NCI-H345 treated with DMSO at 0.1 percent for 48 hours (cell line): ENCODE measurements around the gene TRIM8.

ENCODE experiments used
- DNase-seq: peaks from one replicate; lab custom pipeline; 2025; ENCODE audit not compliant: unreplicated experiment; lab: John Stamatoyannopoulos, UW

The TRIM8 gene

GRCh38 chr10:102669206-102670064 lies 25.2 kb downstream of the TRIM8 start:
- DNase-seq: no peak

GRCh38 chr10:102670065-102670670 lies 25.9 kb downstream of the TRIM8 start:
- no peak for DNase-seq

DNA sequence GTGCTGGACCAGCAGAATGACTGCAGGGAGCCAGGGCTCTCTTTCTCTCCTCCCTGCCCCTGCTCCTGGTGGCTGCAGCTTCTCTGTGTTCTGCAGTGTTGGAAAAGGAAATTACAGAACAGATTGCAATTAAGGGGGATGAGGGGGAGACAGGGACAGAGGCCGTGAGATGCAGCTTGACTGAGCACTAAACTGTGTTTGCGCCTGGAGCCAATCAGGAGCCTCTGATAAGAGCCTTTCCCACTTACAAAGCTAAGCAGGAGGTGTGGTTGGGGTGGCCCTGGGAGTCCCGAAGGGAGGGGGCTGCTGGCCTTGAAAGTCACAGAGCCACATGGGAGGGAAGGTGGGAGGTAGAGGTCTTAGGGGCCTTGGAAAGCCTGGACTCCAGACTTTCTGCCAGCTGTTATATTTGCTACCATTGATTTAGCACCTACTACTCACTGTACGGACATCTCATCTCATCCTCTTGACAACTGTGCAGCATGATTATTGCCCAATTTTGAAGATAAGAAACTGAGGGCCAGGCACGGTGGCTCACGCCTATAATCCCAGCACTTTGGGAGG lies 26.7 kb downstream of the TRIM8 start:
- DNase-seq: no peak

- no peak for DNase-seq
These were observed 29.0 kb downstream of the TRIM8 start for GRCh38 chr10:102673236-102673818.

DNA sequence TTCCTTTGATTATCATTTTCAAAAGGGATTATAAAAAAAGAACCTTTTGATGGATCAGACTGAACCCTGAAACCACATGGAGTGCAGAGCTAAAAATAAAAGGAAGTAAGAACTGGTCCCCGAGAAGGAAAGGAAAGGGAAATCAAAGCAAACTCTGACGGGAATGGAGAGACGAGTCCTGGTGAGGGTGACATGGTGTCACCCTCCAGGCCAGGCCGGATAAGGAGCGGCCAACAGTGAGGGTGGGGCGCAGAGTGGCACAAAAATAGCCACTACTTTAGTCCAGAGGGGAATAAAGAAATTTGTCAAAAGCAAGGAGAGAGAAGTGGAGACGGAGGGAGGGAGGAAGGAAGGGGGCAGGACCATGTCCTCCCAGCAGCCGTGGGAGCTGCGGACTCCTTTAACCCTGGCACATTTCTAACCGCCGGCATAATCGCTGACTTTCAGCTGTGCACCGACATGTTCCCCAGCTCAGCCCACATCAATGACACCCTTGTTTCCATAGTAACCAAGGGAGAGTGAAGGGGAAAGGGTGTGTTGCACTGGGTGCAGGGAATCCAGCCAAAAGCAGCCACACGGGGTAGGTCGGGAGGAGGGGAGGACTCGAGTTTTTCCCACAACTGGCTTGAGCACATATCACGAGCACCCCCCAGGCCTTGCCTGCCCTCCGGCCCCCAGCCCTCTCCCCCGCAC lies 29.7 kb downstream of the TRIM8 start:
- no peak for DNase-seq

- DNase-seq: no peak
These were observed 30.3 kb downstream of the TRIM8 start for GRCh38 chr10:102674566-102674965.

- DNase-seq: no peak
These were observed 30.9 kb downstream of the TRIM8 start for GRCh38 chr10:102675011-102675665.

- no peak for DNase-seq
These were observed 31.6 kb downstream of the TRIM8 start for GRCh38 chr10:102675666-102676533.

DNA sequence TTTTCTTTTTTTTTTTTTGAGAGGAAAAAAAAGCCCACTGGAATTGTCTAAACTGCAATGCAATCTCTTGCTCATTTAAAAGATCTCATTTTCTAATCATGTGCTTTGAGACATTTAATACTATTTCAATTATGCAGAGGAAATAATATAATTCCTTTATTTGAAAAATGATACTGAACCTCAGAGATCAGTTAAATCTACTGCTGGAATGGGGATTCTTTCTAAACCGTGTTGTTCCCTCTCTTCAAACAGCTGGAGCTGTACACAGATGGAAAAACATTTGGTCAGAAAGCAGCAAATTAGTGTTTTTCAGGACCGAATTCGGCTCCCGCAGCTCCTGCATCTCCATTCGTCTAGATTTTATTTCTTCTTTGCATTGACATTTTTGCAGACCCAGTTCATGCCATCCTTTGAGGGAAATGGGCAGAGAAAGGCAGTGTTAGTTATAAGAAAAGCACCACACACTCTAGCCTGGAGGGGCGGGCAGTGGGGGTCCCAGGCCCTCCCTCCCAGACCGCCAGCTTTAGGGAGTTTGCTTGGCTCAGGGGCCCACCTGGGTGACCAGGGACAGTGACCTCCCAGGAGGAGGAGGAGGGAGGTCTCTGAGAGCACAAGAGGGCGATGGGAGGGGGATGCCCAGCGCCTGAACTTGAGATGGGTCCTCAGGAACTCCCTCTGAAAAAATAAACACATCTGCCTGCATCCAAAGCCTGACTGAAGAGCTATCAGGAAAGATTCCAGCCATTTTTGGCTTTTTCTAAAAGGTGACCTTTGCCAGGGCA lies 32.4 kb downstream of the TRIM8 start:
- no peak for DNase-seq

DNA sequence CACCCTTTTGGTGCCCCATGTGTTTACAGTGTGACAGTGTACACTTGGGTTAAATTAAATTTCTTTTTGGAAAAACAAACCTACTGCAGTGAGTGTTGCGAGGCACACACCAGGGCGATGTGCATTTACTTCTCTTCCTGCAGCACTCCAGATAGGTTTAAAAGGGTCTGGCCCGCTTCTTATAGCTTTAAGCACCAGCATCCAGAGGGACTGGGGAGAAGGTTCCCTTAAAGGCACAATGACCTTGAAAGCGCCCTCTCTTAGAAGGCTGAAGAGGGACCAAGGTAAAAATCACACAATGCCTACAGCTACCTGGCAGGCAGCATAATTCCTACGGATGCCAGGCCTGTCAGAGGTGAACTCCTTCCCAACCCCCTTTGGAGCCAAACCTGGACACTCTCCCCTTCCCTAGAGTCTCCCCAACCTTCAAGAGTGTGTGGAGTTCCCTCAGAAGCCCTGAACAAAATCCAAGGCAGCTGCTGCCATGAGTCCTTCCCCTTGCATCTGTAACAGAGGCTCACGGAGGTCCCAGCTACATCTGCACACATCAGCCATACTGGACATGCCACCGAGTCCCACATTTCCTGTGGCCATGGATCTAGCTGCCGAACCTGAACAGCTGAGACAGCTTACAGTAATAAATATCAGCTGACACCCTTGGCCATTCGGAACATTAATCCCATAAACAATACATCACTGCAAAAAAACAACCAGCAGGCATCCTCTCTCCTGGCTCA lies 33.2 kb downstream of the TRIM8 start:
- no peak for DNase-seq

DNA sequence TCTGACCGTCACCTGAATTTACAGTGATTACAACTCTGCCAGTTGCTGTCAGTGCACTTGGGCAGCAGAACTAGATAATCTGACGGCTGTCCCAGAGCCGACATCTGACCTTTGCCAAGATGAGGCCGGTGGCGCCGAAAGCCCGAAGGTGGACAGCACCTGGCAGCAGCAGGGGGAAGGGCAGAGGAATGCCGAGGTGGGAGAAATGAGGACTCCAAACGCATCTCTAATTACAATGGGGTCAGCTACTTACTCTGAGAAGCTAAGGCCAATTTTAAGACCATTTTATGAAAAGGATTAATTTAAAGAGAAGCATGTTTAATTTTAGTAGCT lies 33.8 kb downstream of the TRIM8 start:
- DNase-seq: no peak

DNA sequence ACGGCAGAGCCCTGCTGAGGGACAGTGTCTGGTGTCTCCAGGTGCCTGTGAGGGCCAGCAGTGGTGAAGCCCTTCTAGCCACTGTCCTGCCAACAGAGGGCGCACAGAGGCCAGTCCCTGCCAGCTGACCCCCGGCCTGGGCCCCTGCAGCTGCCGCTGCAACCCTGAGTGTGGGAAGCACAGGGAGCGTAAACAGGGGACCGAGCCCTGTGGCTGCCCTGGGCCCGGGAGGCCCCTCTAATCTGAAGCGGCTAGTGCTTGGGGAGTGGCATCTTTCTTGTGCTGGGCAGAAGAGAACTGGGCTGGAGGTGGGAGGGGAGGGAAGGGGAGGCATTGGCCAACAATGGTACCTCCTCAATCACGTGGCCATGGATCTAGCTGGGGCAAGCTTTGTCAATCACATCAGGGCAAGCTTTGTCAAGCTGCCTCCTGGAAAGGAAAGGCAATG lies 34.6 kb downstream of the TRIM8 start:
- peak; percentile 48 for DNase-seq

- DNase-seq: no peak
These were observed 35.3 kb downstream of the TRIM8 start for GRCh38 chr10:102679596-102679995.

- DNase-seq: no peak
These were observed 37.4 kb downstream of the TRIM8 start for GRCh38 chr10:102681696-102682095.

- no peak for DNase-seq
These were observed 38.1 kb downstream of the TRIM8 start for GRCh38 chr10:102682416-102682815.

- no peak for DNase-seq
These were observed 38.7 kb downstream of the TRIM8 start for GRCh38 chr10:102682981-102683380.

- DNase-seq: no peak
These were observed 39.5 kb downstream of the TRIM8 start for GRCh38 chr10:102683736-102684135.

GRCh38 chr10:102691285-102692066 lies 47.2 kb downstream of the TRIM8 start:
- DNase-seq: no peak
